ENCODE results near the gene EFCAB9.

Gene EFCAB9

GRCh38 chr5:172245046-172245445, 51.1 kb downstream of the EFCAB9 start:
- DNase-seq: no peak

- no peak for DNase-seq
These were observed 51.7 kb downstream of the EFCAB9 start for GRCh38 chr5:172245703-172246125.

- no peak for DNase-seq
These were observed 54.7 kb downstream of the EFCAB9 start for GRCh38 chr5:172248637-172249036.

GRCh38 chr5:172251419-172251818, 57.4 kb downstream of the EFCAB9 start:
- no peak for DNase-seq

GRCh38 chr5:172252501-172252900, 58.5 kb downstream of the EFCAB9 start:
- DNase-seq: no peak

Data from stimulated activated naive CD4-positive, alpha-beta T cell treated with Interleukin-2 at 50 U/mL for 16 hours (primary cell).